Measurements from ENCODE around the gene TM4SF4.

TM4SF4 gene

DNA sequence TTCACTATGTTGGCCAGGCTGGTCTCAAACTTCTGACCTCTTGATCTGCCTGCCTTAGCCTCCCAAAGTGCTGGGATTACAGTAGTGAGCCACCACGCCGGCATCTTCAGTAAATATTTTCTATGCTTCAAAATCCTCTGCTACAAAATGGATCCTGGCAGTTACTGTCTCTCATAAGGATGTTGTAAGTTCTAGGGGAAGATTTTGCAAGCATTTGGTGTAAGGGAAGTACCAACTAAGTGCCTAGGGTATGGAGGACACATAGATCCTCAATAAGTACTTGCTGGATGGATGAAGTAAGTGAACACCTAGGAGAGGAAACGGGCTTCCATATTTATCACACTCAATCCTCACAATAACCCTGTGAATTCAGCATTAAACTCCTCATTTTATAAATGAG is 6.6 kb downstream of the TM4SF4 start:
- no peak for DNase-seq (ENCODE audit: low read depth in 2 of 3, low spot score in 1 of 3)

DNA sequence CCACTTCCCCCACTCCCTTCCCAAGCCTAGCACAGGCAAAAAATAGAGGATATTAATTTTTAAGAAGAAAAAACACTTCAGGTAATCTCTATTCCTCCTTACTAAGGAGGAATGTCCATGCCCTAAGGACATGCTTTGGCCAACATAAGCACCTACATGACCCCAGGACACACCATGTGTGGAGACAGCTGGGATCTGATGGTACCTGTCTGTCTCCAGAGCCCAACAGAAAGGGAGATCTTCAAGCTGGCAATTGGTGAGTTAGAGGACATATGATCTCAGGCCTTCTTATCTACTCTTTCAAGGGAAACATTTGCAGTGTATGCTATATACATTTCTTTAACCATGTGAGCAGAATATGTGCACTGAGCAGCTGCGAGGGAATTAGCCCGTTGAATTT is 7.0 kb downstream of the TM4SF4 start:
- DNase-seq (ENCODE audit: low read depth in 2 of 3, low spot score in 1 of 3): no peak

DNA sequence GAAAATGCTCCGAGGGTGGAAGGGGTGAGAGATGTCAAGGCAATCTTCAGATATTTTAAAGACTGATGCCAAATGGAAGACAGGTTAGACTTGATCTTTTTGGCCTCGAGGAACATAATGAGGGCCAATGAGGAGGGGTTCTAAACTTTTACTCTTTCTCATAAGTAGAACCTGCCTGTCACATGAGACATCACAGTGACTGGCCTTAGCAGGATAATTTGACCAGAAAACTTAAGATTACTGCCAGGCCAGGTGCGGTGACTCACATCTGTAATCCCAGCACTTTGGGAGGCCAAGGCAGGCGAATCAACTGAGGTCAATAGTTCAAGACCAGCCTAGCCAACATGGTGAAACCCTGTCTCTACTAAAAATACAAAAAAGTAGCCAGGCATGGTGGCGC is 12.2 kb downstream of the TM4SF4 start:
- no peak for DNase-seq (ENCODE audit: low read depth in 2 of 3, low spot score in 1 of 3)

DNA sequence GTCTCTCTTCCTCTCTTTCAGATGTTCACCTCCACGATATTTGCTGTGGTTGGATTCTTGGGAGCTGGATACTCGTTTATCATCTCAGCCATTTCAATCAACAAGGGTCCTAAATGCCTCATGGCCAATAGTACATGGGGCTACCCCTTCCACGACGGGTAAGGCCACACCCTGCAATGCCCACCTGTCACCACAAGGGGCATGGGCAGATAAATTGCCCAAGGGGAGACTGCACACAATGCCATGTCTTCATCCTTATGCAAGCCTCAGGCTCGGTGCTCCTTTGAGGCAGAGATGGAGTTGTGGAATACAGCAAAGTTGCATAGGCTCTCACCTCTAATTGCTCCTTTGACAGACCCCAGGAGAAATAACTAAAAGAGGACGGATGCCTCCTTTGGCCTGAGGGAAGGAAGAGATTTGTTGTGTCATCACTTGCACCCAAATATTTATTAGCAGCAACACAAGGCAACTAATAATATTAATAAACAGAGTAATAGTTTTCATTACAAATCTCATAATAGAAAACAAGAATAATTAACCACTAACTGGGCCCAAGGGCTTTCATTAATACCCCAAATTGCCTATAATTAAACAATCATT is 13.2 kb downstream of the TM4SF4 start:
- DNase-seq (ENCODE audit: low read depth in 2 of 3, low spot score in 1 of 3): peak in 2 of 3 donors; percentile 18 to 41

DNA sequence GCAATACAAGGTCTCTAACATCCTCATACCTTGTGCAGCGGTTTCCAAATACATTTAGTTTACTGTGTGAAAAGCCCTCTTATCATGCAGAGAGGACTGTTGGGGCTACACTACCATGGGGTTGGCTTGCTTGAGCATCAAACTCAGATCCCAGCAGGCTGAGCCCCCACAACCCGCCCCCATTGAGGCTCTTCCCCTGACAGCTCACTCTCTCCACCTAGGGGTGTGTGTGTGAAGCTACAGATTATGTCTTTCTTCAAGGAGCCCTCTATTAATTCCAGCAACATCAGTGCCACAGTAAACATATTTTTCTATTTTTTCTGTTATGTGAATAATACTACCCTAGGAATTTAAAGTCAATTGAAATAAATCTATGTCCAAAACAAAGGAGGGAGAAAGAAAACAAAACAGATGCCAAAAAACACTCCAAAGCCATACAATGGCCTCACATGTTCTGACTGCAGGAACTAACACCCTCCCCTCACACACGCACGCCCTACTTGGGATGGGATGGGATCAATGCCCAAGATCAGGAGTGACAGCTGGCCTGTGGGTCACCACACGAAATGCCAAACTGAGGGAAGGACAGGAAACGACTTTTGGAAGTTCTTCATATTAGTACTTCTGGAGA is 14.7 kb downstream of the TM4SF4 start:
- no peak for DNase-seq (ENCODE audit: low read depth in 2 of 3, low spot score in 1 of 3)

DNA sequence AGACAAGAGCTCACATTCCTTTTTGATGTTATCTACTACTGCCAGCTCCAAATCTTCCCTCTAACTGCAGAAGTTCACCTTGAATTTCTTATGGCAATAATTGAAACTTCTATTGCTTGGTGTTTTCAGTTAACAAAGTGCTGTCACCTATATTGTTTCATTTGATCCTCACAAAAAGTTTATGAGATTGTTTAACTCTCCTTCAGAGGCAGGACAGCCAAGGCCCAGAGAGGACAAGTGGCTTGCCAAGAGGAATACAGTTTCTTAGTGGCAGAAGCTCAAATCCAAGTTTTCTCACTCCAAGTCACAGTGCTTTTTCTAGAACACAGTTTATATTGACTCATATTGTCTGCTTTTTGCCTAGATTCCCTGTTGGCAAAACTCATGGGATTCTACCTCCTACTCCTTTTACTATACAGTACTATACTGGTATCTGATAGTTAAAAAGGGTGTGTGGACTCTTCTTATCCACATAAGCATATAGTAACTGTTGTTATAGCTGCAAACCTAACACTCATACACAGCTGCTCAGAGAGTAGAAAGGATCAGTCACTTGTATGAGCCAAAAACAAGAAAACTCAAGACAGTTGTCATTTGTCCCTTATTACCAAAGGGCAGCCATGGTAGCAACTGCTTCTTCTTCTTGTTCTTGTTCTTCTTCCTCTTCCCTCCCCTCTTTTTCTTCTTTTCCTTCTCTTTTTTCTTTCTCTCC is 15.9 kb downstream of the TM4SF4 start:
- DNase-seq (ENCODE audit: low read depth in 2 of 3, low spot score in 1 of 3): no peak

DNA sequence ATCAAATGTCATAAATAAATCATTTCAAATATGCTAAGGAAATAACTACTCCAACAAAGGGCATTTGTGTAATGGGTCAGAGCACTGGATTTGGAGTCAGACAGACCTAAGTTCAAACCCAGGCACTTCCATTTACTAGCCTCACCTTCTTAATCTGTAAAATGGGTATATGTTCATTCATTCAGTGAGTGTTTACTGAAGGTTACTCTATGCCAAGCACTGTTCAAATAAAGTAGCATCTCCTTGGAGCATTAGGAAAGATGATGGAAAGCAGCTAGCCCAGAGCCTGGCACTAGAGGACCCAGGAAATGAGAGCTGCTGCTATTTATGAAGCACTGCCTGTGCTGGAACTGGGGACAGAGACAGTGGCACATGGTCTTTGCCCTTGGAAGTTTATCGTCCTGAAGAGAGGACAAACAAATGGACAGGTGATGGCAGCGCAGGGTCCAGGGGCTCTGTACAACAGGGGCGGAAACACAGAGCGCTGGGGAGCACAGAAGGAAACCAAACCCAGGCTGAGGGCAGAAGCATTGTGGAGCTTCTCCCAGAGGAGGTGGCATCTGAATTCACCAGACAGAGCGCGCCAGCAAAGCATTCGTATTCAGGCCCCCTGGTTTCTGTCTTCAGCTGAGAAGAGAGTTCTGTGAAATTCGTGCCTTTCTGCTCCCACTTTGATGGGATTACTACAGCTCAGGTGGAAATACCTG is 19.0 kb downstream of the TM4SF4 start:
- DNase-seq (ENCODE audit: low read depth in 2 of 3, low spot score in 1 of 3): no peak

DNA sequence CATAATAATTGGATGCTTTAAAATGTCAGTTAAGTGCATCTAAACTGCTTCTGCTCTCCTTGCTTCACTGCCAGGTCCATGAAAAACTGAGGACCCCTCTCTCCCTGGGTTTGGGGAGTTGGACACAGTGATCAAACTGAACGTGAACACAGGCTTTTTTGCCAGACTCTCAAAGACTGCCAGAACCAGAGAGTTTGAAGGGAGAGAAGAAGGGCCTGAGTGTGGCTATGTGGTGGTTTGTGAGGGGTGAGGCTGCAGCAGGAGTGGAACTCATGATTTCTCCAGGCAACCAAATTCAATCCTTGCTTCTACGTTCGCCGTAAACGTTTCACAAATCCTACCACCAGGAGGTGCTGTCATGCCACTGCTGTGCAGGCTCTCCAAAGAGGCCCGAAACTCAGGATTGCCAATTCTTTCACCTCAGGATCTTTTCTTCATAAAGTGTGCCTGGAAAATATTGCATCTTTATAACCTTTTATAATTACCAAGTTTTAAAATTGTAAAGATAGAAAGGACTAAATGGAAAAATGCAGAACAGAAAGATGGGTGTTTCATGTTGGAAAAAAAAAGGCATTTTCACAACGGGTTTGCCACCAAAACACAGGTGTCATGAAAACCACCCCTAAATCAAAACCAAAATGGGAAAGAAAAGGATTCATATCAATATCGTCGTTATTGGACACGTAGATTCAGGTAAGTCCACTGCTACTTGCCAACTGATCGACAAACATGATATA is 19.7 kb downstream of the TM4SF4 start:
- peak in 2 of 3 donors; percentile 27 to 38 for DNase-seq (ENCODE audit: low read depth in 2 of 3, low spot score in 1 of 3)

DNA sequence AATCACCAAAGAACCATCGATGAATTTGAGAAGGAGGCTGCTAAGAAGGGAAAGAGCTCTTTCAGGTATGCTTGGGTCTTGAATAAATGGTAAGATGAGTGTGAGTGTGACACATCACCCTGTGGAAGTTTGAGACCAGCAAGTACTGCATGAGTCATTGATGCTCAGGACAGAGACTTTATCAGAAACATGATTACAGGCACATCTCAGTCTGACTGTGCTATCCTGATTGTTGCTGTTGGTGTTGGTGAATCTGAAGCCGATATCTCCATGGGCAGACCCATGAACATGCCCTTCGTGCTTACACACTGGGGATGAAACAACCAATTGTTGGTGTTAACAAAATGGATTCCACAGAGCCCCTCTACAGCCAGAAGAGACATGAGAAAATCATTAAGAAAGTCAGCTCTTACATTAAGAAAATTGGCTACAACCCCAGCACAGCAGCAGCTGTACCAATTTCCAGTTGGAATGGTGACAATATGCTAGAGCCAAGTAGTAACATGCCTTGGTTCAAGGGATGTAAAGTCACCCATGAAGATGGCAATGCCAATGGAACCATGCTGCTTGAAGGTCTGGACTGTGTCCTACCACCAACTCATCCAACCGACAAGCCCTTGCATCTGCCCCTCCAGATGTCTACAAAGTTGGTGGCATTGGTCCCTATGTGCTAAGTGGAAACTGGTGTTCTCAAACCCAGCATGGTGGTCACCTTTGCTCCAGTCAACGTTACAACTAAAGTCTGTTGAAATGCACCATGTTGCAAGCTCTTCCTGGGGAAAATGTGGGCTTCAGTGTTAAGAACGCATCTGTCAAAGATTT is 20.5 kb downstream of the TM4SF4 start:
- no peak for DNase-seq (ENCODE audit: low read depth in 2 of 3, low spot score in 1 of 3)

DNA sequence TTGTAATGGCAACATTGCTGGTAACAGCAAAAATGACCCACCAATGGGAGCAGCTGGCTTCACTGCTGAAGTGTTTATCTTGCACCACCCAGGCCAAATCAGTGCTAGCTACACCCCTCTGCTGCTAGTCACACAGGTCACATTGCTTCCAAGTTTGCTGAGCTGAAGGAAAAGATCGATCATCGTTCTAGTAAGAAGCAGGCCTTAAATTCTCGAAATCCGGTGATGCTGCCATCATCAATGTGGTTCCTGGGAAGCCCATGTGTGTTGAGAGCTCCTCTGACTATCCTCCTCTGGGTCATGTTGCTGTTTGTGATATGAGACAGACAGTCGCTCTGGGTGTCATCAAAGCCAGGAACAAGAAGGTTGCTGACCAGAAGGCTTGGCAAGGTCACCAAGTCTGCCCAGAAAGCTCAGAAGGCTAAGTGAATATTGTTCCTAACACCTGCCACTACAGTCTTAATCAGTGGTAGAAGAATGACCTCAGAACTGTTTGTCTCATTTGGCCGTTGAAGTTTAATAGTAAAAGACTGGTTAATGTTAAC is 21.2 kb downstream of the TM4SF4 start:
- no peak for DNase-seq (ENCODE audit: low read depth in 2 of 3, low spot score in 1 of 3)

DNA sequence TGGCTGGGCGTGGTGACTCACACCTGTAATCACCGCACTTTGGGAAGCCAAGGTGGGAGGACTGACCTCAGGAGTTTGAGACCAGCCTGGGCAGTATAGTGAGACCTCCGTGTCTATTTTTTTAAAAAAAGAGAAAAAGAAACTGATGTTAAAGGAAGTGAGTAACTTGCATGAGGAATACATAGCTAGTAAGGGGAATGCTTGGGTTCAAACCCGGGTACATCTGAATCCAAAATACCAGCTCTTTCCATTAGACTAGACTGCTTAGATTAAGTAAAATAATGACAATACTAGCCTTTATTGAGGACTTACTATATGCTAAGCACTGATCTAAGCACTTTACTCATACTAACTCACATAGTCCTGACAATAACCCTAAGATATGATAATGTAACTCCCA is 22.4 kb downstream of the TM4SF4 start:
- DNase-seq (ENCODE audit: low read depth in 2 of 3, low spot score in 1 of 3): no peak

DNA sequence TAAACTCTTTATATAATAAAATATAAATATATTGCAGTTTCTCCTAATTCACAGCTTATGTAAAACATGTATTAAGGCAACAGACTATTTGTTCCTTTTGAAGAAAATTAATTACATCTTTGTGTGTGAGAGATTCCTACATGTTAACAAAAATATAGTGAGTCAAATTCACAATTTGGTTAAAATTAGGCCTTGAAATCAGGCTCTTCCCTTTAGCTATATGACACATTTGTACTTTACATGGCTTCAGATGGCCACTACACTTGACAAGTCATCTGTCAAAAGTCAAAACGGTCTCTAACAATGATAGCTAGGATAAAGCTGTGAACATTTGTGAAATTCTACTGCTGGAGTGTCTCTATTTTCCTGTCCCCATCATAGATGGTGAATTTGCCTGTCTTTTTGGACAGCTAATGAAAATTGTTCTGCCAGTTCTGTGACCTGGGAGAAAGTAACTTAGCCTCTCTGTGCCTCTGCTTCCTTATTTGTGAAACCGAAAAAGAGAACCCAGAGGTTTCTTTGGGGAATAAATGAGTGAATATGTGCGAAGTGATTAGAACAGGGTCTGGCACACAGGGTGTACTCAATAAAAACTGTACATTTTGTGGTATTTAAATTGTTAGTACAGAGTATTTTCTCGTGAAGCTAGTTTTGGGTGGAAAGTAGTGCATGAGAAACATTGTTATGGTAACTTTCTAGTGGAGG is 23.6 kb downstream of the TM4SF4 start:
- DNase-seq (ENCODE audit: low read depth in 2 of 3, low spot score in 1 of 3): no peak

DNA sequence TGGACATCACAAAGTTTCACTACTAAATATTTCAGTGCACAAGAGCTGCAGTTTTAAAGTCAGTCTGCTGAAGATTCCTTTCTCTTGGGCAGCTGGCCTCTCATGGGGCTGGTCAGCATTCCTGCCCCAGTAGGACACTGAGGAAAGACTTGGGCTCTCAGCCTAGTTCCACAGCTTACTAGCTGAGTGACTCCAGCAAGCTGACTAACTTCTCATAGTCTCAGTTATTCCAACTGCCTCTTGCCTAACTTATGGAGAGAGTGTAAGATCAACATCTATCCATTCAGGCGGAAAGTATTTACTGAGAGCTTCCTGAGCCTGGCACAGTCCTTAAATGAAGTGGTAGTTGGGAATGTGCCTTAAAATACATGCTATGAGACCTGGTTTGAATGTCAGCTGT is 27.0 kb downstream of the TM4SF4 start:
- DNase-seq (ENCODE audit: low read depth in 2 of 3, low spot score in 1 of 3): no peak

DNA sequence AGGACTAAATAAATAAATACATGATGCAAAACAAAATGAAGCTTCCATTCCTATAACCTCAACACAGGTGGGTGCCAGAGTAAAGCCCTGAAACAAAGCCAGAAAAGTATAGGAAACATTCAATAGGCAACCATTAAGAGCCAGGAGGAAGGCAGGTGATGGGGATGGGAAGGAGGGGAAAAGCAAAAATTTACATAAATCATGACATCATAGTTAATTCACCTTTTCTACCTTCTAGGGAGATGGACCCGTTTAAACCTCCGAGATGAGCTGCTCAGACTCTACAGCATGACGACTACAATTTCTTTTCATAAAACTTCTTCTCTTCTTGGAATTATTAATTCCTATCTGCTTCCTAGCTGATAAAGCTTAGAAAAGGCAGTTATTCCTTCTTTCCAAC is 27.9 kb downstream of the TM4SF4 start:
- DNase-seq (ENCODE audit: low read depth in 2 of 3, low spot score in 1 of 3): no peak

DNA sequence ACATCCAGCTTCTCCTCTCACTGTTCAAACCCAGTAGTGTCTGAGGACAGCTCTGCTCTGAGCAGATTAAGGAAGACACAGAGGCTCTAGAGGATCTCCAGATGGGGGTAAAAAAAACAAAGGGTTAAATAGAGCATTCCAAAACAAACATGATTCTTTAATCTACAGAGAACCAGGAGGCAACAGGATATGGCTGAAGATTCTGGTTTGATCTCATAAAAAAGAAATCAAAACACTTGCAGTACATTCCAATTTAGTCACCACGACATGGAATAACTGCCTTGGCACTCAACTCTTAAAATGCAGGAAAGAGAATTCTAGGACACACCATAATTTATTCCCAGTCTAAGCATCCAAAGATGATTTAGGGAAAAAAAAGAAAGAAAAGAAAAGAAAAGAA is 32.0 kb downstream of the TM4SF4 start:
- no peak for DNase-seq (ENCODE audit: low read depth in 2 of 3, low spot score in 1 of 3)

DNA sequence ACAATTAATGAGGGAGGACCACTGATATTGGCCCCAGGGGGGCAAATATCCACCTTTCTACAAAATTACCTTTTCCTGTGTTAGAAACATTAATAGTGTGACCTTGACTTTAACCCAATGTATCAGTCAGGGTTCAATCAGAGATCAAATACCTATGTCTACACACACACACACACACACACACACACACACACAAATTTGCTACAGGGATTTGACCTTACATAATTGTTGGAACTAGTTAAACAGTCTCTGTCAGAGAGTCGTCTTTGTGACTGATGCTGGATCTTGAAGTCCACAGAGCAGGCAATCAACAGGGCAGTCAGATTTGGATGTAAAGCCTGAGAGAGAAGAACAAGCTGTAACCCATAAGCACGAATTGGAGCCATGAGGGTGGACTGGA is 32.5 kb downstream of the TM4SF4 start:
- DNase-seq (ENCODE audit: low read depth in 2 of 3, low spot score in 1 of 3): no peak

DNA sequence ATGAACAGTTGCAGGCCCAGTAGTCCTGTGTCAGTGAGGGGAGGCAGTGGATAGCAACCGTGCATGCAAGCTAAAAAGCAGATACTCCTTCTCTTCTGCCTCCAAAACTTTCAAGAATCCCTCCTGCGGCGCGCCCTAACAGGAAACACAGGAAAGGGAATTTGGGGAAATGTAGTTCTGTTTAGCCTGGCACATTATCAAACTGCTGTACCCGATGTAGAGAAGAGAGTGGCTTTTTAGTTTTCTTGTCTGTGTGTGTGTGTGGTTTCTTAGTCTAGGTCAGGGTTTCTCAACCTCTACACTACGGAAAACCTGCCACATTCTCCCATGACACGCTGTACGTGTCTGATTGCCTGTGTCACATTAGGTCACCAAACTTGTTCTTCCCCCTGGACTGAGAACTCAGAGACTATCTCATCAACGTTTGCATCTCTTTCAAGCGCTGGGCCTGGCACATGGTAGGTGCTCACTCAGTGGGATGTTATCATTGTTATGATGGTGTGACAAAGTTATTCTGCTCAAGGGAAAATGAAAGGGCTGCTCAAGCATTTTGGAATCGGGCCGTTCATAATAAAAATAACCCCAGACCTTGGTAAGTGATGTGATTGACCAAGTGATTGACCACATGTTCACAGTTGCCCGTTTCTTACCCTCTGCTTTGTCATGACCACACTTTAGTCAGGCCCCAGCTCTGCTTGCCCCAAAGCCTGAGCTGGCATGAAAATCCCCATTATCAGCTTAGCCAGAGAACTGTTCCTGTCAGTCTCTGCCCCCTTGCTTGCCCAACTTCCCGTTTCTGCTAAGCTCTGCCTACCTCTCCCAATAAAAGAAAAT is 33.2 kb downstream of the TM4SF4 start:
- DNase-seq (ENCODE audit: low read depth in 2 of 3, low spot score in 1 of 3): no peak

DNA sequence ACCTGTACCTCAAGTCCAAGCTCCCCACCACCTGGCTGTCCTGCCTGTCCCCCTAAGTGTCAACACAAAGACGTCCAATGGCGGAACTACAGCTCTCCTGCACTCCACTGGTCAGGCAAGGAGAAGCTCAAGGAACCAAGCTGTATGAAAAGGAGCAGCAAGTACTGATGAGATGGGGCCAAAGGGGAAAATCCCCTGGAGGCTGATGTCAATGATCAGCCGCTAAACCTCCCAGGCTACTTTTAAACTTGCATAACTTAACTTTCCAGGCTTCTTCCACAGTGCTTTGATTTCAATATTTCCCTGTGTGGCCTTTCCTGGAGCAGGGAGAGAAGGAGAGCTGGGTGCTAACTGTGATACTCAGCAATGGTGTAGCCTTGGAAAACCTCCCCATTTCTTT is 35.0 kb downstream of the TM4SF4 start:
- DNase-seq (ENCODE audit: low read depth in 2 of 3, low spot score in 1 of 3): no peak

DNA sequence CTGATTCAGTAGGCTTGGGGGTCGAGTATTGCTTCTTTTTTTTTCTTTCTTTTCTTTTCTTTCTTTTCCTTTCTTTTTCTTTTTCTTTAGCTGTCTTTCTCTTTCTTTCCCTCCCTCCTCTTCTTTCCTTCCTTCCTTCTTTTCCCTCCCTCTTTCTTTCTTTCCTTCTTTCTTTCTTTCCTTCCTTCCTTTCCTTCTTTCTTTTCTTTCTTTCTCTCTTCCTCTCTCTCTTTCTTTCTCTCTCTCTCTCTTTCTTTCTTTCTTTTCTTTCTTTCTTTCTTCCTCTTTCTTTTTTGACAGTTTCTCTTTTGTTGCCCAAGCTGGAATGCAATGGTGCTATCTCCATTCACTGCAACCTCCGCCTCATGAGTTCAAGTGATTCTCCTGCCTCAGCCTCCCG is 36.0 kb downstream of the TM4SF4 start:
- DNase-seq (ENCODE audit: low read depth in 2 of 3, low spot score in 1 of 3): no peak
